Measurements from ENCODE around the gene LPP. TPM values are rescaled to one million over a fixed set of nuclear protein-coding genes. Genes with fewer than 3 reads are reported as not detected.

The LPP gene
- total and polyA plus RNA-seq, 2 of the 13 experiments (the other 11 are each of a cell fraction or from before 2014, with no cell fraction given), result 19.2 to 29.9 TPM

- no peaks in the 10 kb centered on the region for H3K27me3 ChIP-seq (ENCODE audit: control insufficient read depth in 1 of 2, insufficient read depth in 2 of 2, low read length in 2 of 2)
- H3K4me1 ChIP-seq (ENCODE audit: insufficient read depth, low read length), result peaks cover 70% of the 10 kb centered on the region
- H4K20me1 ChIP-seq (ENCODE audit: insufficient read depth, low read length), result no peaks in the 10 kb centered on the region; the same call in 1 of the 2 replicates
- no peaks in the 10 kb centered on the region for H3K9me3 ChIP-seq (ENCODE audit: low read length)
- DNase-seq (ENCODE audit: low spot score) (no peak), ATAC-seq (no peak), FAIRE-seq (no peak)
- no peaks in the 10 kb centered on the region; a peak in 2 of 5 replicates for H3K36me3 ChIP-seq (replicated peaks in 1 of 2; ENCODE audit: control insufficient read depth in 1 of 2, insufficient read depth in 2 of 2, low read length in 2 of 2)
- H3K4me2 ChIP-seq (ENCODE audit: low read depth, low read length), result peak overlapping the region; percentile 15
- 81% methylated on average over 3 of the region's 3 CpGs for WGBS (ENCODE audit: low lambda C conversion rate)
- intact Hi-C loops (cut with micrococcal nuclease; ENCODE audit: unreplicated experiment) (no loop called here), in situ Hi-C loops (cut with HindIII; ENCODE audit: extremely low pct_ligation_motif_present, low pct_unique_long_range_greater_than_20kb) (no loop called here)
- CTCF ChIA-PET (ENCODE audit: low intra/inter-chr PET ratio, low total read pairs), result no interaction called here
- no peak overlapping the region for H2AFZ ChIP-seq (ENCODE audit: low read length)
- H3K79me2 ChIP-seq (ENCODE audit: insufficient read depth, low read length), result peaks cover 13% of the 10 kb centered on the region
- no peak overlapping the region for H3K4me3 ChIP-seq (replicated peaks in 1 of 3; ENCODE audit: insufficient read depth in 1 of 3, low read depth in 2 of 3, low read length in 3 of 3)
- H3K9ac ChIP-seq (ENCODE audit: insufficient read depth, low read depth, low read length), result no peak overlapping the region
- no TSS peak for BruUV-seq (replicated peaks)
- H3K27ac ChIP-seq (ENCODE audit: extremely low read length, insufficient read depth, low read length), result no peak overlapping the region
- TF ChIP-seq PAXIP1 (CRISPR knock-in tag; conservative IDR thresholded peaks at IDR 0.05) (no peak), MTA1 (CRISPR knock-in tag; IDR thresholded peaks at IDR 0.05; ENCODE audit: borderline replicate concordance) (no peak), FOXJ3 (CRISPR knock-in tag; IDR thresholded peaks at IDR 0.05; ENCODE audit: borderline replicate concordance) (no peak), ZMYM4 (CRISPR knock-in tag; IDR thresholded peaks at IDR 0.05) (no peak)
- POLR2A ChIA-PET, result no interaction called here
Observed at GRCh38 chr3:188256758-188257157, 102.8 kb downstream of the LPP start.
